C4-2B (cell line): ENCODE measurements around the gene KCNQ1OT1.

Source experiments
- H3K27ac ChIP-seq: fragments of 450-650 bp; 2 replicates; pipeline ENCODE4 v1.5.1; 2017
- ZFX ChIP-seq: fragments of 450-650 bp; IDR thresholded peaks from 2 replicates; pipeline ENCODE4 v1.6.1; 2017
- TF ChIP-seq, protein P1 (sequence below): fragments of 450-650 bp; conservative IDR thresholded peaks from 2 replicates; pipeline ENCODE4 v1.5.1; 2017; ENCODE audit warnings: mild to moderate bottlenecking

Gene KCNQ1OT1

GRCh38 chr11:2716376-2717095, 16.7 kb upstream of the KCNQ1OT1 start:
- no peak overlapping the region for H3K27ac ChIP-seq
- TF ChIP-seq ZFX = no peak
- TF ChIP-seq, protein P1, sequence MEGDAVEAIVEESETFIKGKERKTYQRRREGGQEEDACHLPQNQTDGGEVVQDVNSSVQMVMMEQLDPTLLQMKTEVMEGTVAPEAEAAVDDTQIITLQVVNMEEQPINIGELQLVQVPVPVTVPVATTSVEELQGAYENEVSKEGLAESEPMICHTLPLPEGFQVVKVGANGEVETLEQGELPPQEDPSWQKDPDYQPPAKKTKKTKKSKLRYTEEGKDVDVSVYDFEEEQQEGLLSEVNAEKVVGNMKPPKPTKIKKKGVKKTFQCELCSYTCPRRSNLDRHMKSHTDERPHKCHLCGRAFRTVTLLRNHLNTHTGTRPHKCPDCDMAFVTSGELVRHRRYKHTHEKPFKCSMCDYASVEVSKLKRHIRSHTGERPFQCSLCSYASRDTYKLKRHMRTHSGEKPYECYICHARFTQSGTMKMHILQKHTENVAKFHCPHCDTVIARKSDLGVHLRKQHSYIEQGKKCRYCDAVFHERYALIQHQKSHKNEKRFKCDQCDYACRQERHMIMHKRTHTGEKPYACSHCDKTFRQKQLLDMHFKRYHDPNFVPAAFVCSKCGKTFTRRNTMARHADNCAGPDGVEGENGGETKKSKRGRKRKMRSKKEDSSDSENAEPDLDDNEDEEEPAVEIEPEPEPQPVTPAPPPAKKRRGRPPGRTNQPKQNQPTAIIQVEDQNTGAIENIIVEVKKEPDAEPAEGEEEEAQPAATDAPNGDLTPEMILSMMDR = no peak

DNA sequence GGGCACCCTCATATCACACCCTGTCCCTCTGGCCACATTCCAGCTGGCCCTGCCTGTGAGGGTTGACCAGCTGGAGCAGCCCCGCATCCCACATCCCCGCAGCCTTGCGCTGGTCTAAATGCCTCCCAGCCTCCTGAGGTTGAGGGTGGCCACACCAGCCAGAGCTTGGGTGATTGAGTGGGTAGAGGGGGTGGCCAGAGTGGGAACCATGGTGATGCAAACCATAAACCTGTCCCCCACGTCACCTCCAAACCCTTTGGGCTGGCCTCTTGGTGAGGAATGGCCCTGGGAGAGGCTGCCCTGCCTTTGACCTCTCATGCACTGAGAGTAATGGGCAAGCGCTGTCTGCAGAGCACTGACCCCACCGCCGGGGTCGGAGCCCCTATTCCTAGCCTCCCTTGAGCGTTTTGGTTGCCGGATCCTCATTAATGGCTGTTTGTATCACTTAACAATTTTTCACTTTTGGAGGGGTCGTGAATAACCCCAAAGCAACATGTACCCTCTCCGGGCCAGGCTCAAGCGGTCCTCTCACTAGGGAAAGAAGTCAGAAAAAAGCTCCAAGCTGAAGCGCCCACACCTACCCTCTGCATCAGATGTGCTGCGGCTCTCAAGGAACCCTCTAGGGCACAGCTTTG, 16.0 kb upstream of the KCNQ1OT1 start:
- H3K27ac ChIP-seq = no peak overlapping the region
- TF ChIP-seq, protein P1 = no peak
- TF ChIP-seq ZFX = no peak

- TF ChIP-seq ZFX = no peak
- TF ChIP-seq, protein P1 = no peak
- H3K27ac ChIP-seq = no peak overlapping the region
Measured at GRCh38 chr11:2714871-2715270, 15.1 kb upstream of the KCNQ1OT1 start.

DNA sequence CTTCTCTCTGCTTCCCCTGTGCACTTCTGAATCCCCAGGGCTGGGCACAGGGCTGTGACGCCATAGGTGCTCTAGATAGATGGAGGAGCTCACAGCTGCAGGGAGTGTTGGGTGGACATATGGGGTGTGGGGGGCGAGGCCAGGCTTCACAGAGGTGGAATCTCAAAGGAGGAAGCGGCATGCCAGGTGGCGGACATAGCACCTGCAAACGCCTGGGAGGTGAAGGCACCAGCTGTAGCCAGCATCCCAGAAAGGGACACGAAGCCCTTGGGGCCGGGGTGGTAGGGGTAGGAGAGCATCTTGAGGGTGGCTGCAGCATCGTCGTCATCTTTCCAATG, 14.6 kb upstream of the KCNQ1OT1 start:
- TF ChIP-seq, protein P1 = no peak
- no peak for TF ChIP-seq ZFX

DNA sequence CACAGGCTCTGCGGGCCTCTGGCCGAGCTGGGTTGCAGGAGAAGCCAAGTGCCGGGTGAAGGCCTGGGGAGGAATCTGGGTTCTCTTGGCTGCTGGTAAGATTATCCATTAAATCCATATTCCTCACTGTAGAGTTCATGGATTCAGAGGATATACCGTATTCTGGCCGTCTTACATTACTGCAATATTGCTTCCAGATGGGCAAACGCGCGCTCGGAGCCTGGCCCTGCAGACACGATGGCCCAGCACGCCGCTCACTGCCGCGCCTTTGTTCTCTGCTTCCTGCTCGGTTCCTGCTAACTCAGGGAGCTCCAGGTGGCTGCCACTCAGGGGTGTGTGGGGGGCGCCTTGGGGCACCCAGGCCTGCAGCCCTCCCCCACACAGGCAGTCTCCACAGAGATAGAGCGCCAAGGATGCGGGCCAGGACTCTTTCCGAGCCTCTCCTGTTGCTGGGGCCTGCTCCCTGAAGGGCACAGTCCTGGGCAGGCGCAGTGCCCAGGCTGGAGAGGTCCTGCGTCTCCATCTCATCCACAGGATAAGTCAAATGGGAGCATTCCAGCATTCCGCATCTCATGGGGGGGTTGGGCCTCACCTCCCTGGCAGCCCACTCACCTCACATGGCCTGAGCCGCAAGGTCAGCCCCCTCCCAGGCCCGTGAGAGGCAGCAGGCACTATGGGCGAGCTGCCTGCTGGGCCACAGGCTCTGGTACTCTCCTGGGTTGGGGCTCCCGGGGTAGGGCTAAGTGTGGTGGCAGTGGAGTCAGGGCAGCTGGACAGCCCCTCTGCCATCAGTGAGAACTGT, 14.1 kb upstream of the KCNQ1OT1 start:
- H3K27ac ChIP-seq = no peak overlapping the region
- TF ChIP-seq ZFX = no peak
- TF ChIP-seq, protein P1 = no peak

More for the DNA sequence above, 14.6 kb upstream of the KCNQ1OT1 start:
- no peak overlapping the region for H3K27ac ChIP-seq

DNA sequence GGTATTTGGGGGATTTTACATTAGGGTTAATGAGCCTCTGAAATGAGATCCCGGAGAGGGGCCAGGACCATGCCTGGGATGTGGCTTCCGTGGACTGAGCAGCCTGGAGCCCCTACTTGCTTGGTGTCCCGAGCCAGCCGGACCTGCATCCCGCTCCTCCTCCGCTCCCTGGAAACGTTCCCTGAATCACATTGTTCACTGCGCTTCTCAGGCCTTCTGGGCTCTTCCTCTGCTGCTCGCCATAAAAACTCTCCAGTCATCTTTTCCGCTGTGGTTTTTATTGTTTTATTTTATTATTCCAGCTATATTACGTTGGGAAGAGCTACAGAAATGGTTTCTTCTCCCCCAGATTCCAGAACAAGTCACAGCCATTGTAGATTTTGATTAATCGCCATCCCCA, 13.3 kb upstream of the KCNQ1OT1 start:
- H3K27ac ChIP-seq = no peak overlapping the region
- no peak for TF ChIP-seq ZFX
- TF ChIP-seq, protein P1 = no peak

- H3K27ac ChIP-seq = no peak overlapping the region
- TF ChIP-seq ZFX = no peak
- TF ChIP-seq, protein P1 = no peak
Measured at GRCh38 chr11:2711161-2711560, 11.4 kb upstream of the KCNQ1OT1 start.
